ENCODE measurements around the gene TMEM184C. TPM values are rescaled to one million over a fixed set of nuclear protein-coding genes. Genes with fewer than 3 reads are reported as not detected.

TMEM184C gene
- total RNA-seq, 1 experiment from 2014 or later, result 43.7 TPM

GRCh38 chr4:147689067-147689466 lies 71.9 kb downstream of the TMEM184C start (continued):
- TF ChIP-seq HMGXB4 (CRISPR knock-in tag; IDR thresholded peaks at IDR 0.05) (no peak), GRHL2 (CRISPR knock-in tag; IDR thresholded peaks at IDR 0.05; ENCODE audit: insufficient replicate concordance, severe bottlenecking) (no peak), STAT6 (CRISPR knock-in tag; conservative IDR thresholded peaks at IDR 0.05; ENCODE audit: low read depth) (no peak), MLX (CRISPR knock-in tag; IDR thresholded peaks at IDR 0.05) (no peak), EMX1 (CRISPR knock-in tag; IDR thresholded peaks at IDR 0.05) (no peak), CREM (CRISPR knock-in tag; IDR thresholded peaks at IDR 0.05) (no peak), ELF4 (CRISPR knock-in tag; IDR thresholded peaks at IDR 0.05; ENCODE audit: low read depth) (no peak), ARID4B (CRISPR knock-in tag; IDR thresholded peaks at IDR 0.05; ENCODE audit: borderline replicate concordance) (no peak)

GRCh38 chr4:147691820-147692219 lies 74.6 kb downstream of the TMEM184C start:
- TF ChIP-seq ZNF671 (CRISPR knock-in tag; IDR thresholded peaks at IDR 0.05) (no peak), MYBL2 (CRISPR knock-in tag; IDR thresholded peaks at IDR 0.05) (no peak)

GRCh38 chr4:147693218-147693617 lies 76.0 kb downstream of the TMEM184C start:
- Mint-ChIP-seq H3K9me3 (no peaks in the 10 kb centered on the region), H3K27me3 (ENCODE audit: low read depth) (no peaks in the 10 kb centered on the region; the same call in 1 of the 2 replicates), H3K27ac (no peak overlapping the region), H3K4me1 (peaks cover 8% of the 10 kb centered on the region), H3K4me3 (no peak overlapping the region), H3K36me3 (no peaks in the 10 kb centered on the region)
- POLR2A ChIA-PET, result no interaction called here
- no peak for DNase-seq (ENCODE audit: low spot score)
- no peak for ATAC-seq
- TF ChIP-seq NFATC4 (CRISPR knock-in tag; IDR thresholded peaks at IDR 0.05) (no peak), ZSCAN18 (CRISPR knock-in tag; IDR thresholded peaks at IDR 0.05) (no peak), TEAD1 (CRISPR knock-in tag; IDR thresholded peaks at IDR 0.05) (no peak), ZNF416 (CRISPR knock-in tag; IDR thresholded peaks at IDR 0.05) (no peak), ZNF263 (CRISPR knock-in tag; IDR thresholded peaks at IDR 0.05; ENCODE audit: low read depth) (no peak), EMX1 (CRISPR knock-in tag; IDR thresholded peaks at IDR 0.05) (no peak), ZNF396 (CRISPR knock-in tag; IDR thresholded peaks at IDR 0.05; ENCODE audit: borderline replicate concordance) (no peak), TCF7 (CRISPR knock-in tag; IDR thresholded peaks at IDR 0.05; ENCODE audit: low read depth) (no peak), E2F4 (CRISPR knock-in tag; IDR thresholded peaks at IDR 0.05; ENCODE audit: borderline replicate concordance, low read depth) (no peak), KAT7 (CRISPR knock-in tag; IDR thresholded peaks at IDR 0.05; ENCODE audit: borderline replicate concordance) (no peak)
- CTCF ChIA-PET, result interaction anchor here (1.7 kb wide), 1 partner anchor 174 kb away, joined by 12 read pairs; no protein-coding TSS in a partner anchor

More at GRCh38 chr4:147691820-147692219, 74.6 kb downstream of the TMEM184C start:
- no peaks in the 10 kb centered on the region for H3K36me3 Mint-ChIP-seq
- no peaks in the 10 kb centered on the region for H3K9me3 Mint-ChIP-seq
- POLR2A ChIA-PET, result no interaction called here
- no peaks in the 10 kb centered on the region for H3K27me3 Mint-ChIP-seq (ENCODE audit: low read depth)
- ATAC-seq (no peak), DNase-seq (ENCODE audit: low spot score) (no peak)
- no peak overlapping the region for H3K27ac Mint-ChIP-seq
- CTCF ChIA-PET, result no interaction called here
- peaks cover 2% of the 10 kb centered on the region; the same call in 1 of the 2 replicates for H3K4me1 Mint-ChIP-seq
- no peak overlapping the region for H3K4me3 Mint-ChIP-seq

All from WTC11 (cell line).